ENCODE data around the gene NEURL1. TPM values are rescaled to one million over a fixed set of nuclear protein-coding genes. Genes with fewer than 3 reads are reported as not detected.
A peak's percentile ranks its signal among the peaks of the same experiment; 100 is the strongest.

Gene NEURL1
- total and polyA plus RNA-seq, 8 donors = 0.89 to 136 (median 3.0) TPM

- no peaks in the 10 kb centered on the region for H3K9me3 ChIP-seq
- H3K36me3 ChIP-seq = no peaks in the 10 kb centered on the region
- no peak overlapping the region for H3K27ac ChIP-seq
- peaks cover 0 to 22% (median 0%) of the 10 kb centered on the region in 3 donors for H3K27me3 ChIP-seq
- no peak for DNase-seq
- WGBS, 5 donors = 75 to 82% (median 81%) methylated on average over 3 to 4 of the region's 4 CpGs
- H3K4me3 ChIP-seq = no peak overlapping the region
- intact Hi-C loops (cut with DNase I; ENCODE audit: low total_unique reads) = no loop called here
- H3K4me1 ChIP-seq = peaks cover 0 to 22% (median 4%) of the 10 kb centered on the region in 4 donors
- TF ChIP-seq POLR2A (IDR thresholded peaks at IDR 0.05) (no peak), CTCF (IDR thresholded peaks at IDR 0.05) (no peak), POLR2AphosphoS5 (IDR thresholded peaks at IDR 0.05) (no peak), EP300 (IDR thresholded peaks at IDR 0.05) (no peak)
Measured at GRCh38 chr10:103475437-103475836, 18.1 kb upstream of the NEURL1 start.

- intact Hi-C loops (cut with DNase I; ENCODE audit: low total_unique reads) = no loop called here
- DNase-seq = no peak
- 54 to 94% (median 73%) methylated on average over 7 to 11 of the region's 11 CpGs for WGBS, 5 donors
Measured at GRCh38 chr10:103476046-103476768, 17.3 kb upstream of the NEURL1 start.

GRCh38 chr10:103478671-103479070 is 14.8 kb upstream of the NEURL1 start:
- H3K4me3 ChIP-seq = no peak overlapping the region
- no peaks in the 10 kb centered on the region for H3K9me3 ChIP-seq
- no peak for DNase-seq
- TF ChIP-seq EP300 (IDR thresholded peaks at IDR 0.05) = no peak
- TF ChIP-seq POLR2AphosphoS5 (IDR thresholded peaks at IDR 0.05) = no peak
- TF ChIP-seq POLR2A (IDR thresholded peaks at IDR 0.05) = no peak
- TF ChIP-seq CTCF (IDR thresholded peaks at IDR 0.05) = no peak
- peaks cover 0 to 6% (median 0%) of the 10 kb centered on the region in 3 donors for H3K27me3 ChIP-seq
- no peaks in the 10 kb centered on the region for H3K36me3 ChIP-seq
- peaks cover 0 to 8% (median 0%) of the 10 kb centered on the region in 4 donors for H3K4me1 ChIP-seq
- intact Hi-C loops (cut with DNase I; ENCODE audit: low total_unique reads) = no loop called here
- WGBS, 5 donors = 83 to 93% (median 89%) methylated on average over 13 to 22 of the region's 22 CpGs
- no peak overlapping the region for H3K27ac ChIP-seq

More at GRCh38 chr10:103476046-103476768, 17.3 kb upstream of the NEURL1 start:
- TF ChIP-seq EP300 (IDR thresholded peaks at IDR 0.05) (no peak), CTCF (IDR thresholded peaks at IDR 0.05) (no peak), POLR2A (IDR thresholded peaks at IDR 0.05) (no peak), POLR2AphosphoS5 (IDR thresholded peaks at IDR 0.05) (no peak)
- Histone ChIP-seq H3K27me3 (peaks cover 0 to 18% (median 0%) of the 10 kb centered on the region in 3 donors), H3K4me3 (no peak overlapping the region), H3K9me3 (no peaks in the 10 kb centered on the region), H3K27ac (no peak overlapping the region), H3K4me1 (peaks cover 0 to 19% (median 1%) of the 10 kb centered on the region in 4 donors), H3K36me3 (no peaks in the 10 kb centered on the region)

GRCh38 chr10:103479135-103479534 is 14.4 kb upstream of the NEURL1 start, which contains the start of gene CALHM3:
Gene CALHM3 (minus strand): TSS chr10:103479240. CDS start chr10:103479032, 208 bp downstream.
- H3K4me3 ChIP-seq = no peak within 1 kb of the TSS
- 35 to 59% (median 50%) methylated on average over 7 of the region's 7 CpGs for WGBS, 5 donors
- no peaks in the 10 kb centered on the region for H3K9me3 ChIP-seq
- peak; percentile 38 to 61 for DNase-seq
- no peak within 1 kb of the TSS for H3K27ac ChIP-seq
- TF ChIP-seq POLR2A (IDR thresholded peaks at IDR 0.05) (no peak), POLR2AphosphoS5 (IDR thresholded peaks at IDR 0.05) (no peak), CTCF (IDR thresholded peaks at IDR 0.05) (no peak), EP300 (IDR thresholded peaks at IDR 0.05) (no peak)
- H3K27me3 ChIP-seq = peaks cover 0 to 6% (median 0%) of the 10 kb centered on the region in 3 donors
- intact Hi-C loops (cut with DNase I; ENCODE audit: low total_unique reads) = no loop called here
- H3K4me1 ChIP-seq = peaks cover 0 to 8% (median 0%) of the 10 kb centered on the region in 4 donors
- H3K36me3 ChIP-seq = no peaks in the 10 kb centered on the region

Measured in stomach (tissue), 9 donors.